GM12891 (cell line): ENCODE data around the gene LAMA2.

Experiments used
- DNase-seq: peaks from one replicate; pipeline ENCODE4 v3.0.0; 2011; ENCODE audit warnings: low spot score; ENCODE audit not compliant: insufficient read length
- FAIRE-seq: peaks from 2 replicates; lab custom pipeline; 2011; peaks lifted over from hg19 to GRCh38; lab: Jason Lieb, UNC
- PAX5 ChIP-seq: IDR thresholded peaks from 2 replicates; pipeline ENCODE4 v1.6.1; 2011; ENCODE audit warnings: low read length, moderate library complexity, mild to moderate bottlenecking; ENCODE audit not compliant: insufficient read depth, severe bottlenecking
- POLR2A ChIP-seq: IDR thresholded peaks from 2 replicates; pipeline ENCODE4 v1.6.1; 2011; ENCODE audit warnings: low read depth, low read length, control low read depth
- POLR2AphosphoS5 ChIP-seq: IDR thresholded peaks from 2 replicates; pipeline ENCODE4 v1.6.1; 2011; ENCODE audit warnings: low read depth, low read length, control low read depth
- POU2F2 ChIP-seq: IDR thresholded peaks from 2 replicates; pipeline ENCODE4 v1.6.1; 2011; ENCODE audit warnings: low read depth, mild to moderate bottlenecking, control low read depth, low read length, moderate library complexity
- SPI1 ChIP-seq: IDR thresholded peaks from 2 replicates; pipeline ENCODE4 v1.6.1; 2011; ENCODE audit warnings: low read depth, low read length, control low read depth
- TAF1 ChIP-seq: IDR thresholded peaks from 2 replicates; pipeline ENCODE4 v1.6.1; 2011; ENCODE audit warnings: low read depth, low read length, control low read depth

LAMA2 gene

GRCh38 chr6:129543981-129544380, 661.0 kb downstream of the LAMA2 start:
- FAIRE-seq (no peak), DNase-seq (no peak)
- no peak for TF ChIP-seq PAX5

DNA sequence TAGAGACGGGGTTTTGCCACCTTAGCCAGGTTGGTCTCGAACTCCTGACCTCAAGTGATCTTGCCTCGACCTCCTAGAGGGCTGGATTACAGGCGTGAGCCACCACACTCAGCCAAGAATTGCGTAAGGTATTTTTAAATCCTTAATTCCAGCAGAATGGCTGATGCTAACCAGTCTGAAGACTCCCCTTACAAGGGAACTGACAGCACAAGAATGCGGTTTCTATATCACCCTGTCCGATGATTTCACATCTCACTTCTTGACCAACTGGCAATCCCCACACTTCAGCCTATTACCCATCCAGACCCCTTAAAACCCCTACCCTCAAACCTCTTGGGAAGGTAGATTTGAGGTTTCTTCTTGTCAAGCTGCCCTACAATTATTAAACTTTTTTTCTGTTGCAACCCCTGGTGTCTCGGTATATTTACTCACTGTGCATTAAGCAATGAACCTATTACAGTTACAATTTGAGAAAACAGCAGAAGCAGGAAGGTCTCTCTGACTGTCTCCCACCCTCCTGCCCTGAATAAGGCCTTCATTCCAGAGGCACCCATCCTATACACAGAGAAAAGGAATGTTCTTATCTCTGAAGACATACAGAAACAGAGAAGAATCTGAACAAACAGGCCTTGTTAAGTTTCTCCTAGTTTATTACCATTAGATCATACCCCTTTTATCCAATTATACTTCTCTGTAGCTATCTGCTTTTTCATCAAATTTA, 662.1 kb downstream of the LAMA2 start:
- TF ChIP-seq PAX5 (no peak), POLR2A (no peak), TAF1 (no peak), SPI1 (no peak), POU2F2 (no peak), POLR2AphosphoS5 (no peak)
- no peak for FAIRE-seq
- DNase-seq, result no peak

GRCh38 chr6:129546702-129547101, 663.8 kb downstream of the LAMA2 start:
- FAIRE-seq (no peak), DNase-seq (no peak)
- TF ChIP-seq POLR2AphosphoS5 (no peak), TAF1 (no peak)

DNA sequence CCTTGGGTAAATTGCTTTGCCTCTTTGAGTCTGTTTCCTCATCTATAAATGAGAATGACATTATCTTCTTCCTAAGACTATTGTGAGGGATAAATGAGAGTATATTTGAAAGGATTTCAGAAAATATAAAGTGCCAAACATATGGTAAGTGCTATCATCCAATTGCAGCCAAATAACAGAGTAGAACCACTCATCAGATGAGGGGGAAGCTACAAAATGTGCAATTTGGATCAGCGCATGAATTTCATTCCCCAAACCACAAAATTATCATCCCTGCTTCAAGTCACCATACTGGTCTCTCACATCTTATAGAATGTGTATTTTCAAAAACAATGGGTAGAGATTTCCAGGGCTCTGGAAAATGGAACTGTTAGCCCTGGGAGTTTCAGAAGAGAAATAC, 668.5 kb downstream of the LAMA2 start:
- FAIRE-seq (no peak), DNase-seq (no peak)
- TF ChIP-seq SPI1, result no peak
- no peak for TF ChIP-seq TAF1
- no peak for TF ChIP-seq POLR2A

DNA sequence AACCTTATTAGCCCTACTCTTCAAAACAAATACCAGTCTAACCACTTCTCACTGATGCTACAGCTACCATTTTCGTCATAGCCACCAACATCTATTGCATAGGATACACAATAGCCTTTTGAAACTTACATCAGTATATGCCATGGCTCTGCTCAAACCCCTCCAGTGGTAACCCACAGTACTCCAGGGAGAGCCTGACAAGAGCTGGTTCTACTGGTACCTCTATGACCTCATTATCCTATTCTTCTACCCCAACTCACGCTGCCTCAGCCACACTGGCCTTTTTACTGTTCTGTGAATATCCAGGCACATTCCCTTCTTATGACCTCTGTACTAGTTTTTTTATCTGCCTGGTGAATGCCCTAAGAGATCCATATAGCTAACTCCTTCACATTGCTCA, 669.5 kb downstream of the LAMA2 start:
- no peak for DNase-seq
- FAIRE-seq, result no peak
- TF ChIP-seq TAF1 (no peak), POLR2A (no peak), PAX5 (no peak), SPI1 (no peak), POLR2AphosphoS5 (no peak), POU2F2 (no peak)

GRCh38 chr6:129555206-129555832, 672.4 kb downstream of the LAMA2 start:
- no peak for FAIRE-seq
- DNase-seq, result no peak
- TF ChIP-seq POLR2A (no peak), TAF1 (no peak), POLR2AphosphoS5 (no peak), SPI1 (no peak), POU2F2 (no peak), PAX5 (no peak)

- FAIRE-seq, result no peak
- TF ChIP-seq SPI1, result no peak
- TF ChIP-seq PAX5, result no peak
- TF ChIP-seq POU2F2, result no peak
- TF ChIP-seq POLR2A, result no peak
- no peak for TF ChIP-seq TAF1
- no peak for TF ChIP-seq POLR2AphosphoS5
- DNase-seq, result no peak
These were observed 675.3 kb downstream of the LAMA2 start for GRCh38 chr6:129558248-129558647.

GRCh38 chr6:129565366-129565765, 682.4 kb downstream of the LAMA2 start:
- TF ChIP-seq POU2F2, result no peak
- TF ChIP-seq PAX5, result no peak
- DNase-seq, result no peak

DNA sequence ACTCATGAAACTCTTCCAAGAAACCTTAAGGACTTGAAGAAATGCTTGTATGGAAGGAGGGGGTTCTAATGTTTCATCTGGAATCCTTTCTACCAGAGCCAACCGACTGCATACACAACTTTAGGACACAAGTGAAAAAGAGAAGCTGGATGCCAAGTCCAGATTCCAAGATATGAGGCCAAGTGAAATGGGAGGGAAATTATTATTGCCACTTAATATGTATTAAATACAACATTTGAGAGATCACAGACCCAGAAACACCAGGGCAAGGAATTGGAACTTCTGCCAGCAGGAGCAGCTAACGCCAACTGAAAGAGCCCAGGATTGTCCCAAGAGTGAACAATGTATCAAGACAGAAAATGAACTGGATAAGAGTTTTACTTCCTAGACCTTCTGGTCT, 682.9 kb downstream of the LAMA2 start:
- no peak for TF ChIP-seq PAX5
- TF ChIP-seq SPI1, result no peak
- TF ChIP-seq POLR2A, result no peak
- TF ChIP-seq TAF1, result no peak
- TF ChIP-seq POLR2AphosphoS5, result no peak
- TF ChIP-seq POU2F2, result no peak
- FAIRE-seq, result no peak
- DNase-seq, result no peak

More at GRCh38 chr6:129565366-129565765, 682.4 kb downstream of the LAMA2 start:
- FAIRE-seq, result no peak
